Activated CD4-positive, CD25-positive, alpha-beta regulatory T cell treated with anti-CD3 and anti-CD28 coated beads, Interleukin-2, amount 50 U/mL, for 16 hours (primary cell): Measurements from ENCODE around the gene ECPAS.
"Not testable (repeated sequence)": the region's sequence is repeated elsewhere in the genome, so short reads cannot be mapped to it uniquely, and the experiment has no call there.

Source experiments
- DNase-seq: peaks from one replicate; pipeline ENCODE4 v3.0.0-alpha.2; 2020; ENCODE audit warnings: low read depth, low spot score

Gene ECPAS

GRCh38 chr9:111483858-111484571 is at the start of gene ECPAS:
ECPAS (minus strand) TSS chr9:111484383; CDS start chr9:111472918, 11,465 bp downstream.
- DNase-seq, result peak; percentile 15

- no peak for DNase-seq
Observed at GRCh38 chr9:111533099-111533790, 49.1 kb upstream of the ECPAS start.

GRCh38 chr9:111531716-111532115 is 47.5 kb upstream of the ECPAS start:
- DNase-seq, result no peak

GRCh38 chr9:111529787-111530186 is 45.6 kb upstream of the ECPAS start:
- DNase-seq, result no peak

- no peak for DNase-seq
Observed at GRCh38 chr9:111527347-111527746, 43.2 kb upstream of the ECPAS start.

- DNase-seq, result peak; percentile 33
Observed at GRCh38 chr9:111525056-111525977, 41.1 kb upstream of the ECPAS start, which contains the start of gene ZNF483. ZNF483 (plus strand) TSS chr9:111525179; CDS start chr9:111527396, 2,217 bp downstream.

GRCh38 chr9:111524731-111525055 is 40.5 kb upstream of the ECPAS start:
- DNase-seq, result no peak

- DNase-seq, result no peak
Observed at GRCh38 chr9:111516061-111516465, 31.9 kb upstream of the ECPAS start.

GRCh38 chr9:111514967-111515366 is 30.8 kb upstream of the ECPAS start:
- no peak for DNase-seq

- DNase-seq, result not testable (repeated sequence)
Observed at GRCh38 chr9:111511581-111511980, 27.4 kb upstream of the ECPAS start.

- DNase-seq, result no peak
Observed at GRCh38 chr9:111502506-111502905, 18.3 kb upstream of the ECPAS start.

- DNase-seq, result no peak
Observed at GRCh38 chr9:111501648-111502047, 17.5 kb upstream of the ECPAS start.

GRCh38 chr9:111501005-111501562 is 16.9 kb upstream of the ECPAS start:
- no peak for DNase-seq

GRCh38 chr9:111497196-111497595 is 13.0 kb upstream of the ECPAS start:
- not testable (repeated sequence) for DNase-seq

- DNase-seq, result no peak
Observed at GRCh38 chr9:111484572-111484894, 350 bp upstream of the ECPAS start.

- peak; percentile 27 for DNase-seq
Observed at GRCh38 chr9:111483439-111483857, 735 bp downstream of the ECPAS start.

- DNase-seq, result peak; percentile 17
Observed at GRCh38 chr9:111482694-111483438, 1.3 kb downstream of the ECPAS start.

GRCh38 chr9:111481885-111482636 is 2.1 kb downstream of the ECPAS start:
- no peak for DNase-seq

- DNase-seq, result no peak
Observed at GRCh38 chr9:111477677-111478076, 6.5 kb downstream of the ECPAS start.

- no peak for DNase-seq
Observed at GRCh38 chr9:111475195-111475594, 9.0 kb downstream of the ECPAS start.
